ENCODE results near the gene MAFF. TPM values are rescaled to one million over a fixed set of nuclear protein-coding genes. Genes with fewer than 3 reads are reported as not detected.

The MAFF gene
- total RNA-seq, 2 experiments from 2014 or later: 25.6 to 27.3 TPM

- peaks cover 33% of the 10 kb centered on the region for H3K4me1 ChIP-seq (ENCODE audit: insufficient read depth, low read length)
- no peak overlapping the region for H3K4me3 Mint-ChIP-seq
- H3K4me3 ChIP-seq (ENCODE audit: low read length): no peak overlapping the region
- no peaks in the 10 kb centered on the region for H3K27me3 ChIP-seq (ENCODE audit: control insufficient read depth in 1 of 2, insufficient read depth in 2 of 2, low read length in 2 of 2)
- H3K27ac ChIP-seq (ENCODE audit: low read depth in 1 of 2, low read length in 2 of 2): no peak overlapping the region
- no peak for ATAC-seq (ENCODE audit: poor library complexity)
- ChIA-PET POLR2A (no interaction called here), CTCF (no interaction called here)
- intact Hi-C loops (cut with DNase I, micrococcal nuclease): no loop called here
- H3K9me3 Mint-ChIP-seq: no peaks in the 10 kb centered on the region
- H3K27ac Mint-ChIP-seq: no peak overlapping the region
- no peak for TF ChIP-seq CTCF (IDR thresholded peaks at IDR 0.05)
- no peaks in the 10 kb centered on the region for H3K27me3 Mint-ChIP-seq
- H3K4me1 Mint-ChIP-seq (ENCODE audit: low read depth): peaks cover 18% of the 10 kb centered on the region
- peaks cover 26% of the 10 kb centered on the region for H3K36me3 Mint-ChIP-seq (ENCODE audit: low read depth)
- H3K9me3 ChIP-seq (ENCODE audit: control insufficient read depth in 1 of 2, insufficient read depth in 1 of 2, low read length in 2 of 2): no peaks in the 10 kb centered on the region
- DNase-seq: peak in 1 of 14 experiments; percentile 26
- H3K36me3 ChIP-seq (ENCODE audit: insufficient read depth, low read length): peaks cover 31% of the 10 kb centered on the region
Observed at GRCh38 chr22:38220653-38221386, 19.0 kb downstream of the MAFF start.

GRCh38 chr22:38221407-38221806 is 19.6 kb downstream of the MAFF start:
- POLR2A ChIA-PET: no interaction called here
- no peak for TF ChIP-seq CTCF (IDR thresholded peaks at IDR 0.05)
- intact Hi-C loops (cut with DNase I, micrococcal nuclease): no loop called here
- CTCF ChIA-PET: no interaction called here
- no peak overlapping the region for H3K4me3 ChIP-seq (ENCODE audit: low read length)
- Mint-ChIP-seq H3K4me3 (no peak overlapping the region), H3K4me1 (ENCODE audit: low read depth) (peaks cover 18% of the 10 kb centered on the region), H3K9me3 (no peaks in the 10 kb centered on the region), H3K27ac (no peak overlapping the region), H3K36me3 (ENCODE audit: low read depth) (peaks cover 26% of the 10 kb centered on the region), H3K27me3 (no peaks in the 10 kb centered on the region)
- no peak overlapping the region for H3K27ac ChIP-seq (ENCODE audit: low read depth in 1 of 2, low read length in 2 of 2)
- H3K36me3 ChIP-seq (ENCODE audit: insufficient read depth, low read length): peaks cover 32% of the 10 kb centered on the region
- DNase-seq: no peak
- peaks cover 33% of the 10 kb centered on the region for H3K4me1 ChIP-seq (ENCODE audit: insufficient read depth, low read length)
- H3K9me3 ChIP-seq (ENCODE audit: control insufficient read depth in 1 of 2, insufficient read depth in 1 of 2, low read length in 2 of 2): no peaks in the 10 kb centered on the region
- ATAC-seq (ENCODE audit: poor library complexity): no peak
- no peaks in the 10 kb centered on the region for H3K27me3 ChIP-seq (ENCODE audit: control insufficient read depth in 1 of 2, insufficient read depth in 2 of 2, low read length in 2 of 2)

GRCh38 chr22:38221908-38222796 is 20.4 kb downstream of the MAFF start:
- ChIA-PET CTCF (no interaction called here), POLR2A (no interaction called here)
- peaks cover 26% of the 10 kb centered on the region for H3K36me3 Mint-ChIP-seq (ENCODE audit: low read depth)
- no peak overlapping the region for H3K4me3 Mint-ChIP-seq
- H3K9me3 Mint-ChIP-seq: no peaks in the 10 kb centered on the region
- no peak overlapping the region for H3K27ac Mint-ChIP-seq
- DNase-seq (peak in 1 of 14 experiments; percentile 32), ATAC-seq (ENCODE audit: poor library complexity) (no peak)
- no peaks in the 10 kb centered on the region for H3K27me3 ChIP-seq (ENCODE audit: control insufficient read depth in 1 of 2, insufficient read depth in 2 of 2, low read length in 2 of 2)
- intact Hi-C loops (cut with DNase I, micrococcal nuclease): no loop called here
- H3K27ac ChIP-seq (ENCODE audit: low read depth in 1 of 2, low read length in 2 of 2): no peak overlapping the region
- no peaks in the 10 kb centered on the region for H3K9me3 ChIP-seq (ENCODE audit: control insufficient read depth in 1 of 2, insufficient read depth in 1 of 2, low read length in 2 of 2)
- H3K4me1 Mint-ChIP-seq (ENCODE audit: low read depth): peaks cover 18% of the 10 kb centered on the region
- H3K36me3 ChIP-seq (ENCODE audit: insufficient read depth, low read length): peaks cover 34% of the 10 kb centered on the region
- no peak for TF ChIP-seq CTCF (IDR thresholded peaks at IDR 0.05)
- no peak overlapping the region for H3K4me3 ChIP-seq (ENCODE audit: low read length)
- H3K4me1 ChIP-seq (ENCODE audit: insufficient read depth, low read length): peaks cover 33% of the 10 kb centered on the region
- no peaks in the 10 kb centered on the region for H3K27me3 Mint-ChIP-seq
